HCT116 (cell line): ENCODE measurements around the gene DEFB124. TPM values are rescaled to one million over a fixed set of nuclear protein-coding genes. Genes with fewer than 3 reads are reported as not detected.
"Not testable (repeated sequence)": the region's sequence is repeated elsewhere in the genome, so short reads cannot be mapped to it uniquely, and the experiment has no call there.

ENCODE experiments used
- ATAC-seq: fragments of 200-7000 bp; cut with Tn5 transposase; 2 replicates; pipeline ENCODE4 v1.9.1; 2020; ENCODE audit warnings: mild to moderate bottlenecking, moderate library complexity
- BruUV-seq: library from RNA; stranded (reverse); fragments of 400-500 nt; replicated peaks from 2 replicates; lab custom pipeline; 2021; lab: Mats Ljungman, UMichigan
- CTCF ChIA-PET: fragments of 300-600 bp; sonication (Branson Sonifier 250); formaldehyde crosslinking; loops from one replicate; lab custom pipeline; 2021; ENCODE audit warnings: antibody characterized with exemption; lab: Charles Lee
- POLR2A ChIA-PET: fragments of 300-600, 350-600 bp; sonication (Branson Sonifier 250); formaldehyde crosslinking; loops from one replicate; lab custom pipeline; 2021; ENCODE audit warnings: antibody characterized with exemption; lab: Charles Lee
- RAD21 ChIA-PET, 2 experiments: fragments of 300-600 bp; sonication (Branson Sonifier 250); formaldehyde crosslinking; loops; one replicate each; lab custom pipeline; 2023; ENCODE audit warnings: low total read pairs in 2 of 2; ENCODE audit not compliant: uncharacterized antibody in 2 of 2, unreplicated experiment in 2 of 2, low non-redundant PET in 1 of 2; lab: Charles Lee
- DNase-seq: peaks from one replicate; pipeline ENCODE4 v3.0.0-alpha.2; 2010; ENCODE audit warnings: low read depth, low spot score
- H2AFZ ChIP-seq: fragments of 200-600 bp; shearing (Covaris generic), sonication (generic); 2 replicates; pipeline ENCODE4 v1.6.1; 2017; ENCODE audit warnings: low read depth, mixed run types, mixed read lengths, antibody characterized with exemption, low read length; ENCODE audit not compliant: poor library complexity, severe bottlenecking
- H3K27ac ChIP-seq: 2 replicates; pipeline ENCODE4 v1.5.1; 2012; ENCODE audit warnings: low read depth, low read length
- H3K27me3 ChIP-seq: fragments of 200-600 bp; sonication (generic); 2 replicates; pipeline ENCODE4 v1.6.1; 2016; ENCODE audit warnings: mixed run types, low read length, mixed read lengths; ENCODE audit not compliant: insufficient read depth
- H3K36me3 ChIP-seq, 2 experiments: fragments of 200-500 bp in 1 of 2; fragments of 200-600 bp in 1 of 2; sonication (Bioruptor generic) in 1 of 2; sonication (generic) in 1 of 2; 2 replicates each; pipeline versions ENCODE4 v1.5.1 to v1.6.1; 2014 to 2016; ENCODE audit warnings: low read length in 2 of 2, inconsistent platforms in 1 of 2, mixed read lengths in 1 of 2, mixed run types in 1 of 2; ENCODE audit not compliant: insufficient read depth in 2 of 2, control insufficient read depth in 1 of 2
- H3K4me1 ChIP-seq, 2 experiments: fragments of 200-600 bp in 1 of 2; sonication (generic) in 1 of 2; 2 replicates each; pipeline versions ENCODE4 v1.5.1 to v1.6.1; 2012 to 2017; ENCODE audit warnings: low read length in 2 of 2, inconsistent platforms in 1 of 2, mild to moderate bottlenecking in 1 of 2, mixed read lengths in 1 of 2, mixed run types in 1 of 2, moderate library complexity in 1 of 2; ENCODE audit not compliant: insufficient read depth in 2 of 2, control insufficient read depth in 1 of 2
- H3K4me2 ChIP-seq: fragments of 200-600 bp; sonication (generic); 2 replicates; pipeline ENCODE4 v1.6.1; 2017; ENCODE audit warnings: mixed run types, low read length, mixed read lengths
- H3K4me3 ChIP-seq, 2 experiments: fragments of 200-600 bp in 1 of 2; sonication (generic) in 1 of 2; replicated peaks in 1 of 2; 2 replicates each; pipeline ENCODE4 v1.5.1; 2011 to 2016; ENCODE audit warnings: low read length in 2 of 2, control low read depth in 1 of 2, low read depth in 1 of 2, mild to moderate bottlenecking in 1 of 2, mixed read lengths in 1 of 2, mixed run types in 1 of 2
- H3K79me2 ChIP-seq: fragments of 200-600 bp; sonication (generic); 2 replicates; pipeline ENCODE4 v1.6.1; 2017; ENCODE audit warnings: mild to moderate bottlenecking, mixed run types, low read length, moderate library complexity, mixed read lengths; ENCODE audit not compliant: insufficient read depth
- H3K9ac ChIP-seq: fragments of 200-600 bp; sonication (generic); 2 replicates; pipeline ENCODE4 v1.6.1; 2016; ENCODE audit warnings: low read length, mixed read lengths
- H3K9me2 ChIP-seq: fragments of 200-600 bp; sonication (generic), shearing (Covaris generic); 2 replicates; pipeline ENCODE4 v1.6.1; 2017; ENCODE audit warnings: mixed run types, mild to moderate bottlenecking, moderate library complexity; ENCODE audit not compliant: insufficient read depth
- H3K9me3 ChIP-seq, 2 experiments: fragments of 200-500 bp in 1 of 2; fragments of 200-600 bp in 1 of 2; sonication (Bioruptor generic) in 1 of 2; sonication (generic) in 1 of 2; 2 replicates each; pipeline ENCODE4 v1.6.1; 2014 to 2017; ENCODE audit warnings: low read length in 2 of 2, mixed read lengths in 2 of 2, inconsistent platforms in 1 of 2, low read depth in 1 of 2, mild to moderate bottlenecking in 1 of 2, mixed run types in 1 of 2, moderate library complexity in 1 of 2; ENCODE audit not compliant: control insufficient read depth in 1 of 2, insufficient read depth in 1 of 2
- H4K20me1 ChIP-seq: fragments of 200-600 bp; sonication (generic), shearing (Covaris generic); 2 replicates; pipeline ENCODE4 v1.6.1; 2017; ENCODE audit warnings: mixed run types, mild to moderate bottlenecking, moderate library complexity; ENCODE audit not compliant: insufficient read depth
- CTCF ChIP-seq, 3 experiments: fragments of 200-600 bp in 1 of 3; sonication (generic) in 1 of 3; IDR thresholded peaks in 2 of 3; conservative IDR thresholded peaks in 1 of 3; 2 replicates each; pipeline ENCODE4 v1.5.1; 2012 to 2017; ENCODE audit warnings: low read depth in 2 of 3, low read length in 2 of 3, antibody characterized with exemption in 1 of 3, borderline replicate concordance in 1 of 3, control low read depth in 1 of 3, mild to moderate bottlenecking in 1 of 3, mixed read lengths in 1 of 3, mixed run types in 1 of 3, moderate library complexity in 1 of 3; ENCODE audit not compliant: insufficient read depth in 1 of 3
- EGR1 ChIP-seq: IDR thresholded peaks from 2 replicates; pipeline ENCODE4 v1.6.1; 2012; ENCODE audit warnings: low read depth
- RAD21 ChIP-seq: IDR thresholded peaks from 2 replicates; pipeline ENCODE4 v1.6.1; 2012; ENCODE audit warnings: low read depth, mild to moderate bottlenecking
- TCF7L2 ChIP-seq: IDR thresholded peaks from 2 replicates; pipeline ENCODE4 v1.7.0; 2011; ENCODE audit warnings: borderline replicate concordance, inconsistent platforms; ENCODE audit not compliant: insufficient read depth, insufficient read length; ENCODE audit errors: extremely low read depth
- intact Hi-C: fragments of 100-400 bp; cut with micrococcal nuclease; formaldehyde crosslinking; loops from 2 replicates; pipeline ENCODE4 v1.10.0; 2022
- total RNA-seq: library from RNA; stranded (reverse); gene quantifications from one replicate; pipeline ENCODE4 v1.2.1, GENCODE V29; 2021; ENCODE audit not compliant: unreplicated experiment

DEFB124 gene
- total RNA-seq, 1 experiment from 2014 or later, result not detected

GRCh38 chr20:31502884-31503673 lies 28.2 kb upstream of the DEFB124 start:
- H4K20me1 ChIP-seq, H3K79me2 ChIP-seq, H3K9ac ChIP-seq, H3K36me3 ChIP-seq, H3K4me3 ChIP-seq, H3K27ac ChIP-seq, H3K27me3 ChIP-seq, H3K9me3 ChIP-seq, H3K9me2 ChIP-seq: not testable (repeated sequence)
- ChIA-PET CTCF (interaction anchor here (0.6 to 3.5 kb wide), 24 partner anchors 9 to 243 kb away, joined by 3 to 28 read pairs (median 7); partner anchors contain the start of genes DEFB123, DEFB124 and HM13), POLR2A (interaction anchor here (2.0 kb wide), 1 partner anchor 189 kb away, joined by 4 read pairs; no protein-coding TSS in a partner anchor), RAD21 (interaction anchor here in 1 of 2 experiments (0.7 to 1.1 kb wide), 2 partner anchors 90 to 184 kb away, joined by 3 read pairs; no protein-coding TSS in a partner anchor)
- peak; percentile 89 for TF ChIP-seq RAD21
- TF ChIP-seq TCF7L2, result peak; percentile 76
- TF ChIP-seq EGR1, result peak; percentile 78
- TF ChIP-seq CTCF (IDR thresholded peaks at IDR 0.05 in 2 of 3, conservative IDR thresholded peaks at IDR 0.05 in 1 of 3; ENCODE audit: borderline replicate concordance in 1 of 3, insufficient read depth in 1 of 3, low read depth in 2 of 3, low read length in 2 of 3), result peak; percentile 88 to 89 (median 89)
- H3K4me2 ChIP-seq, result peak overlapping the region; percentile 34; the same call in 1 of the 2 replicates
- peaks cover 0 to 20% of the 10 kb centered on the region in 2 experiments; a peak in 2 of 4 replicates for H3K4me1 ChIP-seq
- ATAC-seq (peak; percentile 99), DNase-seq (peak; percentile 80)
- TSS peak; percentile 100 for BruUV-seq
- H2AFZ ChIP-seq, result peak overlapping the region; percentile 77
- intact Hi-C loops, result loop anchor here (1.0 kb wide), 2 partner anchors 90 to 190 kb away; no protein-coding TSS in a partner anchor
